ENCODE data around the gene TCEA2.

The TCEA2 gene

DNA sequence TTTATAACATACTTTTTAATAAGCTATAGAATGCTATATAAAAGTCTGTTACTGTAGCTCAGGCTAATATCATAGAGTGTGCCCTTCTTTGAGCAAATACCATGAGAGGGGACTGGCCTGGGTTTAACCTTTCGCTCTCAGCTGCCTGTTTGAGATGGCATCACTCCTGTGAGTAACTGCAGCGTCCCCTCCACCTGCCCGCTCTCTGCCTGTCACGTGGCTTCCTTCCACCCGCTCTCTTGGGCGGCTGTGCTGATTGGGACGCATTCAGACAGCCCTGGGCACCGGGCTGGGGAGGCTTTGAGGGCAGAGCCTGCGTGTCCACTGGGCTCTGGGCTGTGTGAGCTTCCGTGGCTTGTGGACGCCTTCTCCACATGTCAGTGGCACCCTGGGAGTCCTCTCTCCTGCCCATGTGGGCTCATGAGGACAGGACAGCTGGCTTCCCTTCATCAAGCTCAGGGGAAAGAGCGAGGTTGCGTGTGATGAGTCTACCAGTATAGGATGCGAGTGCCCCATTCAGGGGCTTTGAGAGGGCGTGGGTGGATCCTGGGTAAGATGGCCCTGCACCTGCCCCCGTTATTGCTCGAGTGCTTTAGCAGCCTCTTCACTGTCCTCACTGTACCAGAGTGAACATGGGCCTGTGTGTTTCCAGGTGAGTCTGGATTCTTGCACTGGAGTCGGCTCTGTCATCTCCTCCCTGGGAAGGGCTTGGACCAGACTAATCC, 37.7 kb upstream of the TCEA2 start:
- Histone ChIP-seq H3K9ac (ENCODE audit: insufficient read length, low read depth) (no peak overlapping the region), H3K27me3 (ENCODE audit: insufficient read depth, insufficient read length) (no peaks in the 10 kb centered on the region), H3K4me3 (ENCODE audit: insufficient read length, low read depth) (no peak overlapping the region), H3K36me3 (ENCODE audit: insufficient read depth, insufficient read length, low read length) (peaks cover 95% of the 10 kb centered on the region), H3K4me1 (ENCODE audit: insufficient read depth, insufficient read length) (peaks cover 3% of the 10 kb centered on the region), H3K9me3 (ENCODE audit: insufficient read depth, low read length) (no peaks in the 10 kb centered on the region)
- no peak for DNase-seq (ENCODE audit: low read depth, low spot score)
- TF ChIP-seq SUZ12 (IDR thresholded peaks at IDR 0.05; ENCODE audit: extremely low read depth, insufficient read depth, insufficient read length) (no peak), YY1 (IDR thresholded peaks at IDR 0.05; ENCODE audit: insufficient read depth, insufficient read length) (no peak), ZNF274 (IDR thresholded peaks at IDR 0.05; ENCODE audit: low read depth, low read length) (no peak)

DNA sequence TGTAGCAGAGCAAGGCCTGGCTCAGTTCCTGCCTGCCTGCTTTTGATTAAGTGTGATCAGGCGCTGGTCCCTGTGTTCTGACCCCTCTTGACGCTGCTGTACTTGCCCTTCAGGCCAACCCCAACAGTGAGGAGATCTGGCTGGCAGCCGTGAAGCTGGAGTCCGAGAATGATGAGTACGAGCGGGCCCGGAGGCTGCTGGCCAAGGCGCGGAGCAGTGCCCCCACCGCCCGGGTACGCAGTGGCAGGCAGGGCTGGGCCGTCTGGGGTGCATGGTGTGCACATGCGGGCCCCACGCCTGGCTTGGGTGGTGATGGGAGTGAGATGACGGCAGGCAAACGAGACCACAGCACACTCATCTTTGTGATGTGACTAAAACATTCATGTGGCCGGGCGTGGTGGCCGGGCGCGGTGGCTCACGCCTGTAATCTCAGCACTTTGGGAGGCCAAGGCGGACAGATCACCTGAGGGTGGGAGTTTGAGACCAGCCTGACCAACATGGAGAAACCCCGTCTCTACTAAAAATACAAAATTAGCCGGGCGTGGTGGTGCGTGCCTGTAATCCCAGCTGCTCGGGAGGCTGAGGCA, 37.1 kb upstream of the TCEA2 start:
- no peak overlapping the region for H3K4me3 ChIP-seq (ENCODE audit: insufficient read length, low read depth)
- no peak for DNase-seq (ENCODE audit: low read depth, low spot score)
- no peaks in the 10 kb centered on the region for H3K27me3 ChIP-seq (ENCODE audit: insufficient read depth, insufficient read length)
- H3K9me3 ChIP-seq (ENCODE audit: insufficient read depth, low read length) = no peaks in the 10 kb centered on the region
- H3K36me3 ChIP-seq (ENCODE audit: insufficient read depth, insufficient read length, low read length) = peaks cover 98% of the 10 kb centered on the region
- H3K9ac ChIP-seq (ENCODE audit: insufficient read length, low read depth) = no peak overlapping the region
- no peak for TF ChIP-seq SUZ12 (IDR thresholded peaks at IDR 0.05; ENCODE audit: extremely low read depth, insufficient read depth, insufficient read length)
- no peak for TF ChIP-seq ZNF274 (IDR thresholded peaks at IDR 0.05; ENCODE audit: low read depth, low read length)
- TF ChIP-seq YY1 (IDR thresholded peaks at IDR 0.05; ENCODE audit: insufficient read depth, insufficient read length) = no peak
- peaks cover 3% of the 10 kb centered on the region for H3K4me1 ChIP-seq (ENCODE audit: insufficient read depth, insufficient read length)

DNA sequence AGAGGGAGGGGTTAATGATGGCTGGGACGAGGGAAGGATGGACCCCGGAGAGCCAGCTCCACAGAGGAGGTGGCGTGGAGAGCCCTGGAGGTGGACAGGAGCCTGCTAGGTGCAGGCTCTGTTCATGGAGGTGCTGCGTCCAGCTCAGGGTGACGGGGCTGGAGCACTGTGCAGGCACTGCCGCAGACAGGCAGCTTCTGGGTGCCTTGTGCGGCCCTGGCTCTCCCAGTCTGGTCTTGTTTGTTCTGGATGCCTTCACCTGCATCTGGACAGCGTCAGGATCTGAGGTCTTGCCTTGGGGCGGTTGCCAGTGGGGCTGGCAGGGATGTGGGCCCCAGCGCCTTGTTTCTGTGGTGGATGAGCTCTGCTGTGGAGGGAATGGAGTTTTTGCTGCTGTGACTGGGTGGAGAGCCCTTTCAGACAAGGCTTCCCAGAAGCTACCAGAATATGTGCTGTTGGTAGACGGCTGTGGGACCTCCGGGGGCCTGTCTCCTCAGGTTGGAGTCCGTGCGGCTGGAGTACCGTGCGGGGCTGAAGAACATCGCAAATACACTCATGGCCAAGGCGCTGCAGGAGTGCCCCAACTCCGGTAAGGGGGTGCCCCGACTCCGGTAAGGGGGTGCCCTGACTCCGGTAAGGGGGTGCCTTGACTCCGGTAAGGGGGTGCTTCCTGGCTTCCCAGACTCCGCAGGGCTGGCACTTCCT, 34.9 kb upstream of the TCEA2 start:
- TF ChIP-seq YY1 (IDR thresholded peaks at IDR 0.05; ENCODE audit: insufficient read depth, insufficient read length) = no peak
- TF ChIP-seq ZNF274 (IDR thresholded peaks at IDR 0.05; ENCODE audit: low read depth, low read length) = no peak
- no peak for TF ChIP-seq SUZ12 (IDR thresholded peaks at IDR 0.05; ENCODE audit: extremely low read depth, insufficient read depth, insufficient read length)
- H3K9ac ChIP-seq (ENCODE audit: insufficient read length, low read depth) = no peak overlapping the region
- DNase-seq (ENCODE audit: low read depth, low spot score) = no peak
- peaks cover 3% of the 10 kb centered on the region for H3K4me1 ChIP-seq (ENCODE audit: insufficient read depth, insufficient read length)
- no peaks in the 10 kb centered on the region for H3K9me3 ChIP-seq (ENCODE audit: insufficient read depth, low read length)
- no peak overlapping the region for H3K4me3 ChIP-seq (ENCODE audit: insufficient read length, low read depth)
- H3K27me3 ChIP-seq (ENCODE audit: insufficient read depth, insufficient read length) = no peaks in the 10 kb centered on the region
- H3K36me3 ChIP-seq (ENCODE audit: insufficient read depth, insufficient read length, low read length) = peaks cover 95% of the 10 kb centered on the region

DNA sequence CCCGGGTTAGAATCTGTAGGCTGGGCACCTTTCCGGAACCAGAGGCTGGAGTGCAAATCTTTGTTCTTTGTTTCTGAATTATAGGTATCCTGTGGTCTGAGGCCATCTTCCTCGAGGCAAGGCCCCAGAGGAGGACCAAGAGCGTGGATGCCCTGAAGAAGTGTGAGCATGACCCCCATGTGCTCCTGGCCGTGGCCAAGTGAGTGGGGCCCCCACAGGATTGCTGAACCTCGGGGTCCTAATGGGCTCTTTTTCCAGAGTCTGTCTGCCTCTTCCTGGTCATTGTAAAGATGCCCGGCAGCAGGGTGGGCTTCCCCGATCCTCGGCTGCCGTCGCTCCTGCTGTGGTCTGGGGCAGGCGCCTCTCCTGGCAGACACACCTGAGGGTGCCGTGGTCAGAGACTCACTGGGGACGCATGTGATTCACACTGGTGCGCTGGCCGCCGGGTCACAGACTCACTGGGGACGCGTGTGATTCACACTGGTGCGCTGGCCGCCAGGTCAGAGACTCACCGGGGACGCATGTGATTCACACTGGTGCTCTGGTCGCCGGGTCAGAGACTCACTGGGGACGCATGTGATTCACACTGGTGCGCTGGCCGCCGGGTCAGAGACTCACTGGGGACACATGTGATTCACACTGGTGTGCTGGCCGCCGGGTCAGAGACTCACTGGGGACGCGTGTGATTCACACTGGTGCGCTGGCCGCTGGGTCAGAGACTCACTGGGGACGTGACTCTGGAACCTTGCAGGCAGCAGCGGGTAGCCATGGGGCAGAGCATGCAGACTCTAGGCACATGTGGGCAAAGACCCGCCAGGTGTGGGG, 33.5 kb upstream of the TCEA2 start:
- peaks cover 94% of the 10 kb centered on the region for H3K36me3 ChIP-seq (ENCODE audit: insufficient read depth, insufficient read length, low read length)
- no peak for TF ChIP-seq YY1 (IDR thresholded peaks at IDR 0.05; ENCODE audit: insufficient read depth, insufficient read length)
- TF ChIP-seq ZNF274 (IDR thresholded peaks at IDR 0.05; ENCODE audit: low read depth, low read length) = no peak
- no peak for TF ChIP-seq SUZ12 (IDR thresholded peaks at IDR 0.05; ENCODE audit: extremely low read depth, insufficient read depth, insufficient read length)

DNA sequence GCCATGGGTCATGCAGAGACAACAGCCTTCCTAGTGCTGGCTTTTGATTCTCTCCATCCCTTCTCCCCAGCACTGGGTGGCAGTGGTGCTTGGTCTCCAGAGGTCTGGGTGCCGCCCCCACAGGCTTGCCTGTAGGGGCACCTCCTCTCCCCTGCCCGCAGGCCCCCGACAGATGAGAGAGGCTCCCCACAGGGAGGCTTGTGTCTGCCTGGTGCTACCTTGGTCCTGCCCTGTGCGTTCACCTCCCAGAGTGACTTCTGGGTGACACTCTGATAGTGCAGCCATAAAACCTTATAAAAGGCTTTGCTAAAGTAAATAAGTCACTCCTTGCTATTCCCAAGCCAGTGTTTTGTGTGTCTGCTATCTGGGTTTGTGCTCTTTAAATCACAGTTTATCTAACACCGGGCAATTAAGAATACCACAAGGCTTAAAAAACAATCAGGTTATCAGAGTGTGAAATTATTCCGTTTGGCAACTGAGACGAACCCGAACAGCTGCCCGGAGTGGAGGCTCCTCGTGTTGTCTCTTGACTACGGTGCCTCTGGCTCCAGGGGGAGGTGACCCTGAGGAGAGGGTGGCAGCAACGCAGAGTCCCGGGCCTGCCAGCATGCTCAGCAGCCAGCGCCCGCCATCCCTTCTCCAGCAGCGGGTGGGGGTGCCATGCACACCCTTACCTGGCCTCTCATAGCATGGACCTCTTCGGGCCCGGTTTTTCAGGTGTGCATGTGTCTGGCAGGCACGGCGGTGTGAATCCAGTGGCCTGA, 32.4 kb upstream of the TCEA2 start:
- peaks cover 93% of the 10 kb centered on the region for H3K36me3 ChIP-seq (ENCODE audit: insufficient read depth, insufficient read length, low read length)
- TF ChIP-seq ZNF274 (IDR thresholded peaks at IDR 0.05; ENCODE audit: low read depth, low read length) = no peak
- no peak for TF ChIP-seq SUZ12 (IDR thresholded peaks at IDR 0.05; ENCODE audit: extremely low read depth, insufficient read depth, insufficient read length)
- no peak for TF ChIP-seq YY1 (IDR thresholded peaks at IDR 0.05; ENCODE audit: insufficient read depth, insufficient read length)
- H3K9me3 ChIP-seq (ENCODE audit: insufficient read depth, low read length) = no peaks in the 10 kb centered on the region

More for the DNA sequence above, 33.5 kb upstream of the TCEA2 start:
- H3K9me3 ChIP-seq (ENCODE audit: insufficient read depth, low read length) = no peaks in the 10 kb centered on the region
- no peak overlapping the region for H3K4me3 ChIP-seq (ENCODE audit: insufficient read length, low read depth)
- H3K27me3 ChIP-seq (ENCODE audit: insufficient read depth, insufficient read length) = no peaks in the 10 kb centered on the region
- H3K4me1 ChIP-seq (ENCODE audit: insufficient read depth, insufficient read length) = peaks cover 6% of the 10 kb centered on the region
- DNase-seq (ENCODE audit: low read depth, low spot score) = no peak
- no peak overlapping the region for H3K9ac ChIP-seq (ENCODE audit: insufficient read length, low read depth)

DNA sequence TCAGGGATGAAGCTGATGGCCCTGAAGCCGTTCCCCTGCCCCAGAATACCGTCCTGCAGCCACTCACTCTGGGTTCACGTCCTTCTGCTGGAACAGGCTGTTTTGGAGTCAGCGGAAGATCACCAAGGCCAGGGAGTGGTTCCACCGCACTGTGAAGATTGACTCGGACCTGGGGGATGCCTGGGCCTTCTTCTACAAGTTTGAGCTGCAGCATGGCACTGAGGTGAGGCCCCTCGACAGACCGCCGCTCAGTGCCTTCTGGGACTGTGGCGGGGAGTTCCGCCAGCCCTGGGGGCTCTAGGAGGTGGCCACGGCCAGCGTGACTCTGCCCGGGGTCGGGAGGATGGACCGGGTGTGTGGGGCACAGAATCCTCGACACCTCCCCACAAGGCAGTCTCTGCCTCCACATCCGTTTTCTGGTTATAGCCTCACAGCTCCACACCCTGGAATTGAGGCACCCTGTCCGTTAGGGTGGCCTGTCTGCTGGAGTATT, 31.1 kb upstream of the TCEA2 start:
- Histone ChIP-seq H3K27me3 (ENCODE audit: insufficient read depth, insufficient read length) (peaks cover under 1% of the 10 kb centered on the region), H3K36me3 (ENCODE audit: insufficient read depth, insufficient read length, low read length) (peaks cover 87% of the 10 kb centered on the region), H3K9ac (ENCODE audit: insufficient read length, low read depth) (no peak overlapping the region), H3K9me3 (ENCODE audit: insufficient read depth, low read length) (no peaks in the 10 kb centered on the region), H3K4me1 (ENCODE audit: insufficient read depth, insufficient read length) (peaks cover 21% of the 10 kb centered on the region), H3K4me3 (ENCODE audit: insufficient read length, low read depth) (no peak overlapping the region)
- no peak for DNase-seq (ENCODE audit: low read depth, low spot score)
- TF ChIP-seq YY1 (IDR thresholded peaks at IDR 0.05; ENCODE audit: insufficient read depth, insufficient read length) (no peak), ZNF274 (IDR thresholded peaks at IDR 0.05; ENCODE audit: low read depth, low read length) (no peak), SUZ12 (IDR thresholded peaks at IDR 0.05; ENCODE audit: extremely low read depth, insufficient read depth, insufficient read length) (no peak)

More for the DNA sequence above, 32.4 kb upstream of the TCEA2 start:
- Histone ChIP-seq H3K4me1 (ENCODE audit: insufficient read depth, insufficient read length) (peaks cover 9% of the 10 kb centered on the region), H3K9ac (ENCODE audit: insufficient read length, low read depth) (no peak overlapping the region), H3K4me3 (ENCODE audit: insufficient read length, low read depth) (no peak overlapping the region), H3K27me3 (ENCODE audit: insufficient read depth, insufficient read length) (no peaks in the 10 kb centered on the region)
- DNase-seq (ENCODE audit: low read depth, low spot score) = no peak

Data from NT2/D1 (cell line).